ACC112 (cell line): ENCODE measurements around the gene APOA5.

Experiments
- H2AFZ ChIP-seq: fragments of 200-600 bp; sonication (generic); one replicate; pipeline ENCODE4 v1.6.0; 2017; ENCODE audit warnings: antibody characterized with exemption, low read length; ENCODE audit not compliant: unreplicated experiment
- H3K27ac ChIP-seq: fragments of 200-600 bp; sonication (generic); 2 replicates; pipeline ENCODE4 v1.5.1; 2014; ENCODE audit warnings: low read depth, mild to moderate bottlenecking, antibody characterized with exemption, low read length, moderate library complexity
- H3K27me3 ChIP-seq: fragments of 200-600 bp; sonication (generic); 2 replicates; pipeline ENCODE4 v1.6.1; 2014; ENCODE audit warnings: mild to moderate bottlenecking, antibody characterized with exemption, low read length, moderate library complexity, mixed read lengths; ENCODE audit not compliant: insufficient read depth
- H3K36me3 ChIP-seq: fragments of 200-600 bp; sonication (generic); 2 replicates; pipeline ENCODE4 v1.6.1; 2016; ENCODE audit warnings: mild to moderate bottlenecking, antibody characterized with exemption, low read length, moderate library complexity, mixed read lengths; ENCODE audit not compliant: insufficient read depth
- H3K4me1 ChIP-seq: fragments of 200-600 bp; sonication (generic); one replicate; pipeline ENCODE4 v1.6.1; 2016; ENCODE audit warnings: low read length, mixed read lengths; ENCODE audit not compliant: insufficient read depth, unreplicated experiment, control insufficient read depth
- H3K4me3 ChIP-seq: fragments of 200-600 bp; sonication (generic); 2 replicates; pipeline ENCODE4 v1.5.1; 2014; ENCODE audit warnings: mild to moderate bottlenecking, low read depth, low read length
- H3K79me2 ChIP-seq: fragments of 200-600 bp; sonication (generic); one replicate; pipeline ENCODE4 v1.6.0; 2016; ENCODE audit warnings: low read length; ENCODE audit not compliant: control insufficient read depth, unreplicated experiment, insufficient read depth

The APOA5 gene

DNA sequence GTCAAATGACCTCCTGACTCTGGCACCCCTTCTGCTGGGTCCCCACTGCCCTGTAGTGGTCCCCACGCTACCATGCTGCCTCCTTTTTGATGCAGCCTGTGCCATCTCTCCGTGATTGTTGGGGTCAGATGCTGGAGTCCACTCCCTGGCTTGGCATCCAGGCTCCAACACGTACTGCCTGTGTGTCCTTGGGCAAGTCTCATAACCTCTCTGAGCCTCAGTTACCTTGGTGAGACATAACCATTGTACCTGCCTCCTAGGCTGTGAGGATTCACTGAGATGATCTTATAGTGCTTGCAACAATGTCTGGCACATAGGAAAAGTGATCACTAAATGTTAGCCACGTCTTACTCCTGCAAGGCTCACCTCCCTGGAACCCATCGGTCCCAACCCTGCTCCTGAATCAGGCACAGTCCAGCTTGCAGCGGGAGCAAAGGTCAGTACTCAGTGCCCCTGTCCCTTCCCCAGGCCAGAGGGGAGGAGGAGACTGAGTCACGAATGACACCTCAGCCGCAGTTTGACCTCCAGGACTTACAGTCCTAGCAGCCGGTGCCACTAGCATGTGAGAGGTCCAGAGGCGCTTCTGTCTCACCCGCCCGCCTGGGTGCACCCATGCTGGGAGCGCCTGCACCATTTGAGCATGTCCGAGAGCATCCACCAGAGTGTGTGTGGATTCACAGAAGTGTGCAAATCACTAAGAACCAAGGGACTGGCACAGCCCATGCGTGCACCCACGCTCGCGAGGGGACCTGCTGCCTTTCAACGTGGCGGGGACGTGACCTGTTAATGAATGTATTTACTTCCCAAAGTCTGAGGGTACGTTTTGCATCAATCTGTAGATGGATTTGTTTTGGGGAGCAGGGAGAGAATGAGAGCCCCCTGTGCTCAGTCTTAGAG is 34.4 kb upstream of the APOA5 start:
- H3K27ac ChIP-seq: no peak overlapping the region
- no peak overlapping the region for H3K4me3 ChIP-seq
- no peaks in the 10 kb centered on the region for H3K79me2 ChIP-seq
- H2AFZ ChIP-seq: no peak overlapping the region
- peaks cover 15% of the 10 kb centered on the region for H3K4me1 ChIP-seq
- H3K27me3 ChIP-seq: no peaks in the 10 kb centered on the region
- H3K36me3 ChIP-seq: no peaks in the 10 kb centered on the region

DNA sequence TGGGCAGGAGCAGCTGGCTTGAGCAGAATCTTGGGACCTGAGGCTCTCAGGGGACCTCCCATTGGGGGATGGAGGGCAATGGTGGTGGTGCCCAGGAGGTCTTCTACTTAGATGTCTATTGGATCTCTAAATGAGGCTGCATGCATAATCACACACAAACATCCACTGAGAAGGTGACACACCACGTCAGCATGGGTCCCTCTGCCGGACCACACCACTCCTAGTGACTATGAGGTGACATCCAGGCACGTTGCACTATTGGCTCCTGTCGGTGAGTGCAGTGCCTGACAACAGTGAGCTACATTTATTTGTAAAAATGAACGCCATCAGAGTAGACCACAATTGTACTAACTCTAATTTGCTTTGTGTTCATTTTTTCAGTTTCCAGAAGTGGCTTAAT is 33.8 kb upstream of the APOA5 start:
- Histone ChIP-seq H3K4me1 (peaks cover 15% of the 10 kb centered on the region), H3K4me3 (no peak overlapping the region), H2AFZ (no peak overlapping the region), H3K27me3 (no peaks in the 10 kb centered on the region), H3K79me2 (no peaks in the 10 kb centered on the region), H3K36me3 (no peaks in the 10 kb centered on the region), H3K27ac (no peak overlapping the region)

GRCh38 chr11:116823031-116823843 is 31.6 kb upstream of the APOA5 start, which contains the start of gene APOA4:
Gene APOA4 (minus strand): TSS chr11:116823304. CDS start chr11:116823191, 113 bp downstream.
- Histone ChIP-seq H3K4me1 (no peaks in the 10 kb centered on the region), H2AFZ (no peak within 1 kb of the TSS)

DNA sequence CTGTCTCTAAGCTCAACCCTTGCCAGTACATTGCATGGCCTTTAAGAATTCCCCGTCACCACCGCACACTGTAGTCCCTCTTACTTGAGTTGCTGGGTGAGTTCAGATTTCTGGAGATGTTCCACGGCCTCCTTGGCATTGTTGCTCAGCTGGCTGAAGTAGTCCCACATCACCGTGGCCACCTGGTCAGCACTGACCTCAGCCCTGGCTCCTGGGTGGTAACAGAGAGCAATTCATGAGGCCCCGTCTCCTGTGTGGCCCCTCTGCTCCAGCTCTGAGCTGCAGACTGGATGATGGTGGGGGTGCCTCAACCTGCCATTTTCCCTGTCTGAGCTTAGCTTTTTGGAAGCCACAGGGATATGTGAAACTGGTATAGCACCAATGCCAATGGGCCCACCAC is 30.9 kb upstream of the APOA5 start:
- no peaks in the 10 kb centered on the region for H3K36me3 ChIP-seq
- H2AFZ ChIP-seq: no peak overlapping the region
- H3K79me2 ChIP-seq: no peaks in the 10 kb centered on the region
- no peak overlapping the region for H3K4me3 ChIP-seq
- no peak overlapping the region for H3K27ac ChIP-seq
- H3K27me3 ChIP-seq: no peaks in the 10 kb centered on the region
- no peaks in the 10 kb centered on the region for H3K4me1 ChIP-seq

More at GRCh38 chr11:116823031-116823843, 31.6 kb upstream of the APOA5 start, which contains the start of gene APOA4:
- Histone ChIP-seq H3K79me2 (no peaks in the 10 kb centered on the region), H3K4me3 (no peak within 1 kb of the TSS), H3K36me3 (no peaks in the 10 kb centered on the region), H3K27me3 (no peaks in the 10 kb centered on the region), H3K27ac (no peak within 1 kb of the TSS)

DNA sequence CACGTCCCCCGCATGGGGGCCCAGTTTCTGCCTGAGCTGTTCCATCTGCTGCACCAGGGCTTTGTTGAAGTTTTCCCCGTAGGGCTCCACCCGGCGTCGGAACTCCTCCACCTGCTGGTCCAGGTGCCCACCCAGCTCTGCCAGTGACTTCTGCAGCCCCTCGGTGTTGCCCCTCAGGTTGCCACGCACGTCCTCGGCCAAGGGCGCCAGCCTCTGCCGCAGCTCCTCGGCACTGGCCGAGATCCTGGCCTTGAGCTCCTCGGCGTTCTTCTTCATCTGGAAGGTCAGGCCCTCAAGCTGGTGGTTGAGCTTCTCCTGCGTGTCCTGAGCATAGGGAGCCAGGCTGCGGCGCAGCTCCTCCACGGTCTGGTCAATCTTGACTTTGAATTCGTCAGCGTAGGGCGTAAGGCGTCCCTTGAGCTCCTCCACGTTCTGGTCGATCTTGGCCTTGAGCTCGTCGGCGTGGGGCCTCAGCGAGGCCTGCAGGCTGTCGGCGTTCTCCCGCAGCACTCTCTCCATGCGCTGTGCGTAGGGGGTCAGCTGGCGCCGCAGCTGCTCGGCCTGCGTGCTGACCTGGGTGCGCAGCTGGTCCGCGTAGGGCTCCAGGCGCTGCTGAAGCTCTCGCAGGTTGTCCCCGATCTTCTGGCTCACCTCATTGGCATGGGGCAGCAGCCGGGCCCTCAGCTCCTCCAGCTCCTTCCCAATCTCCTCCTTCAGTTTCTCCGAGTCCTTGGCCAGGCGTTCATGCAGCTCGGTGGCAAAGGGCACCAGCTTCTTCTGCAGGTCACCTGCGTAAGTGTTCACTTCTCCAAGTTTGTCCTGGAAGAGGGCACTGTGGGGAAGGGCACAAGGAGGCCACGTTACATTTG is 29.6 kb upstream of the APOA5 start:
- Histone ChIP-seq H3K4me1 (no peaks in the 10 kb centered on the region), H3K27ac (no peak overlapping the region), H2AFZ (no peak overlapping the region), H3K4me3 (no peak overlapping the region), H3K79me2 (no peaks in the 10 kb centered on the region), H3K27me3 (no peaks in the 10 kb centered on the region), H3K36me3 (no peaks in the 10 kb centered on the region)

- Histone ChIP-seq H3K27ac (no peak overlapping the region), H3K4me1 (peaks cover 2% of the 10 kb centered on the region), H3K36me3 (no peaks in the 10 kb centered on the region), H3K27me3 (no peaks in the 10 kb centered on the region), H3K79me2 (no peaks in the 10 kb centered on the region), H3K4me3 (no peak overlapping the region), H2AFZ (no peak overlapping the region)
Observed at GRCh38 chr11:116819049-116819448, 27.4 kb upstream of the APOA5 start.

- Histone ChIP-seq H2AFZ (no peak overlapping the region), H3K36me3 (no peaks in the 10 kb centered on the region), H3K27ac (no peak overlapping the region), H3K27me3 (no peaks in the 10 kb centered on the region), H3K4me3 (no peak overlapping the region), H3K4me1 (peaks cover 21% of the 10 kb centered on the region), H3K79me2 (no peaks in the 10 kb centered on the region)
Observed at GRCh38 chr11:116814502-116814901, 22.8 kb upstream of the APOA5 start.

DNA sequence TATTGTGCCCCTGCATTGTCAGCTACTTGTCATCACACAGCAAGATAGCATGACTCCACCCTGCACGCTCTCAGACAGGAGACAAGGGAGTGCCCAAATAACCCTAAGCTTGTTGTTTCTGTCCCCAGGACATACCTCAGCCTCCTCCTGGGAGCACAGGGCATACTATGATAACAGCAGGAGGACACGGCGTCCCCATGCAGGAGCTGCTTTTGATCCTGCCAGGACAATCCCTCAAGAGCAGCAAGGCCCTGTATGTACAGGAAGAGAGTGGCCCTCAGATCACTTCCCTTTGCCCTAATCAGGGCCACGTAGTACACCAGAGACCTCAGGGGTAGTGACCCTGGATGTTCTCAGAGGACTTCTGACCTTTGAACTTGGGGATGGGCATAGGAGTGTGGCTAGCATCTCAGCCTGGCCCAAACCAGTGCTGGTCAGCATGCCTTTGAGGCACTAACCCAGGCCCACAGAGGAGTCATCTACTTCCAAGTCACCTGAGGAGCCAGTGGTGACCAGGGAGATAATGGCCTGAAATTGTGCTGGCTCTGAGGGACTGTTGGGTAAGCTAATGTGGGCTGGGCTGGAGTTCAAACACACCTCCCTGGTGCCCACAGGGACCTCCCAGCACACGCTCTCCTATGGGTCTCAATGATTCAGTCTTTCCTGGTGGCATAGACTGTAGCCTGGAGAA is 22.2 kb upstream of the APOA5 start:
- Histone ChIP-seq H3K27ac (no peak overlapping the region), H3K27me3 (no peaks in the 10 kb centered on the region)

DNA sequence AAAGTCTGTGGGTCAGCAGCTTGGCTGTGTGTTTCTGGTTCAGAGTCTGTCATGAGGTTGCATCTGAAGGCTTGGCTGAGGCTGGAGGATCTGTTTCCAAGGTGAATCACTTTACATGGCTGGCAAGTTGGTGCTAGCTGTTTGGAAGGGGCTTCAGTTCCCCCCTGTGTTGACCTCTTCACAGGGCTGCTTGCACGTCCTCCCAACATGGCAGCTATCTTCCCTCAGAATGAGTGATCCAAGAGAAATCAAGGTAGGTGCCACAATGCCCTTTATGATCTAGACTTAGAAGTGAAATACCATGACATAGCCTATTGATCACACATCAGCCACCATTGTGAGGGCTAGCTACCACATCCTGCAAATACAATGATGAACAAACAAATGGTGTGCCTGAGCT is 21.5 kb upstream of the APOA5 start:
- Histone ChIP-seq H3K27me3 (no peaks in the 10 kb centered on the region), H3K4me1 (peaks cover 31% of the 10 kb centered on the region), H3K4me3 (no peak overlapping the region), H3K27ac (no peak overlapping the region), H2AFZ (no peak overlapping the region), H3K79me2 (no peaks in the 10 kb centered on the region), H3K36me3 (no peaks in the 10 kb centered on the region)

More for the DNA sequence above, 22.2 kb upstream of the APOA5 start:
- Histone ChIP-seq H3K4me1 (peaks cover 24% of the 10 kb centered on the region), H3K36me3 (no peaks in the 10 kb centered on the region), H2AFZ (no peak overlapping the region), H3K4me3 (no peak overlapping the region), H3K79me2 (no peaks in the 10 kb centered on the region)

DNA sequence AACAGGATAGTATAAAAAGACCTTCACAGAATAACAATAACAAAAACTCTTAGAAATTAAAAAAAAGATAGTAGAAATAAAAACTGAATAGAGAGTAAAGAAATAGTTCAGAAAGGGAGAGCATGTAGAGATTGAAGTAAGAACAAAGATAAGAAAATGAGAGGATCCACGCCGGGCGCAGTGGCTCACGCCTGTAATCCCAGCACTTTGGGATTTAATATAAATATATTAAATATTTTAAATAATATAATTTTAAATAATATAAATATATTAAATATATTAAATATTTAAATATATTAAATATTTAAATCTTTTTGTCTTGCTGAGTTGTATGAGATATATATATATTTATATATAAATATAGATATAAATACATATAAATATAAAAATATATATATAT is 20.4 kb upstream of the APOA5 start:
- H3K27ac ChIP-seq: no peak overlapping the region
- H3K27me3 ChIP-seq: no peaks in the 10 kb centered on the region
- H3K4me3 ChIP-seq: no peak overlapping the region
- no peak overlapping the region for H2AFZ ChIP-seq
- no peaks in the 10 kb centered on the region for H3K36me3 ChIP-seq
- H3K79me2 ChIP-seq: no peaks in the 10 kb centered on the region
- peaks cover 38% of the 10 kb centered on the region for H3K4me1 ChIP-seq
